GM18873 (cell line): ENCODE data around the gene FAM117B.
"Not testable (repeated sequence)": the region's sequence is repeated elsewhere in the genome, so short reads cannot be mapped to it uniquely, and the experiment has no call there.

Experiments used
- ATAC-seq: cut with Tn5 transposase; IDR thresholded peaks from one replicate; pipeline ENCODE4 v1.9.1; 2021; ENCODE audit warnings: mild to moderate bottlenecking, moderate library complexity, moderate number of reproducible peaks; ENCODE audit not compliant: unreplicated experiment, low FRiP score

Gene FAM117B

GRCh38 chr2:202693503-202693902 lies 58.7 kb downstream of the FAM117B start:
- ATAC-seq = no peak

DNA sequence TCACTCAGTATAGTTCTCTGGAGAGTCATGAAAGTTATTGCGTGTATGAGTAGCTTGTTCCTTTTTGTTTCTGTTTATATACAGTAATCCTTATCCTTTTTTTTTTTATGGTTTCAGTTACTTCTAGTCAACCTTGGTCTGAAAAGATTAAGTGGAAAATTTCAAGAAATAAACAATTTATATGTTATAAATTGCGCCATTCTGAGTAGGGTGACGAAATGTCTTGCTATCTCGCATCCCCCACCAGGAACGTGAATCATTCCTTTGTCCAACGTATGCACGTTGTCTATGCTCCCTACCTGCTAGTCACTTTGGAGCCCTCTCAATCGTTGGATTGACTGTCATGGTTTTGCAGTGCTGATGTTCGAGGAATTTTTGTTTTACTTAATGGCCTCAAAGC lies 60.4 kb downstream of the FAM117B start:
- no peak for ATAC-seq

GRCh38 chr2:202700075-202700901 lies 65.5 kb downstream of the FAM117B start:
- ATAC-seq = no peak

- ATAC-seq = no peak
These were observed 68.3 kb downstream of the FAM117B start for GRCh38 chr2:202703091-202703490.

DNA sequence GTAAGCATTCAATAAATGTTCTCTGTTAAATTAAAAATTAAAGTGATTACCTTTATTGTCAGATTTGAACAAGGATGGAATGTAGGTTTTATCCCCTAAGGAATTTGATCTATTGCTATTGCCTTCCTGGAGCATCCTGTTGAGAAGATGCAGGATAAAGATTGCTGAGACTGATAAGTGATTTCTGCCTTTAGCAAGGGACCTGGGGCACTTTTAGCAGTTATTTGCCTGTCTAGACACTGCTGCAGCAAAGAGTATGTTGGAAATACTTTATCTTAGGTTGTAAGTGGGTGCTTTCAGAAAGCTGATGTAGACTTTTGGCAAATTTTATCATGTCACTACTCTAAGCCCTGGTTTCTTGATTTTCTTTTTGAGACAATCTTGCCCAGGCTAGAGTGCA lies 69.5 kb downstream of the FAM117B start:
- no peak for ATAC-seq

DNA sequence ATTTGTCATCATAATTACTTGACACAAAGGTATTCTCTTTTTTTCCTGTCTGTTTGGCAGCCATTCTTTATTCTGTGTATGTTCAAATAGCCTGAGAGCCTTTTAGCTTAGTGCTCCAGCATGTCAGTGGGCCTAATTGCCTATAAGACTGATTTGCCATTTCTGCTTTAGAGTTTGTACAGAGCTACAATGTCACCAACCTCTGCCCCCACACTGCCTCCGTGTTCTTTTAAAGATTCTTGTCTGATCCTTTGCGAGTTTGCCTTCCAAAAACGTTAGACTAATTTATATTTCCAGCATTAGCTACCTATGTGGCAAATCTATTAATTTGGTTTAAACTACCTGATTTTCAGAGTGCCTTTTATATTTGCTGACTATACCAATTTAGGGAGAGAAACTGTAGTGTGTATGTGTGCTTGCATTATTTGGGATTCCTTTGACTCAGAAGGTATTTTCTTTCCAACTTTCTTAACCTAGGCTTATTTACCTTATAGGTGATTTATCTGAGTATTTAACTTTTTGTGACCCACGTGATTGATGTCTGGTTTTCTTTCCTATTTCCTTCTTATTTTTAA lies 70.8 kb downstream of the FAM117B start:
- no peak for ATAC-seq

DNA sequence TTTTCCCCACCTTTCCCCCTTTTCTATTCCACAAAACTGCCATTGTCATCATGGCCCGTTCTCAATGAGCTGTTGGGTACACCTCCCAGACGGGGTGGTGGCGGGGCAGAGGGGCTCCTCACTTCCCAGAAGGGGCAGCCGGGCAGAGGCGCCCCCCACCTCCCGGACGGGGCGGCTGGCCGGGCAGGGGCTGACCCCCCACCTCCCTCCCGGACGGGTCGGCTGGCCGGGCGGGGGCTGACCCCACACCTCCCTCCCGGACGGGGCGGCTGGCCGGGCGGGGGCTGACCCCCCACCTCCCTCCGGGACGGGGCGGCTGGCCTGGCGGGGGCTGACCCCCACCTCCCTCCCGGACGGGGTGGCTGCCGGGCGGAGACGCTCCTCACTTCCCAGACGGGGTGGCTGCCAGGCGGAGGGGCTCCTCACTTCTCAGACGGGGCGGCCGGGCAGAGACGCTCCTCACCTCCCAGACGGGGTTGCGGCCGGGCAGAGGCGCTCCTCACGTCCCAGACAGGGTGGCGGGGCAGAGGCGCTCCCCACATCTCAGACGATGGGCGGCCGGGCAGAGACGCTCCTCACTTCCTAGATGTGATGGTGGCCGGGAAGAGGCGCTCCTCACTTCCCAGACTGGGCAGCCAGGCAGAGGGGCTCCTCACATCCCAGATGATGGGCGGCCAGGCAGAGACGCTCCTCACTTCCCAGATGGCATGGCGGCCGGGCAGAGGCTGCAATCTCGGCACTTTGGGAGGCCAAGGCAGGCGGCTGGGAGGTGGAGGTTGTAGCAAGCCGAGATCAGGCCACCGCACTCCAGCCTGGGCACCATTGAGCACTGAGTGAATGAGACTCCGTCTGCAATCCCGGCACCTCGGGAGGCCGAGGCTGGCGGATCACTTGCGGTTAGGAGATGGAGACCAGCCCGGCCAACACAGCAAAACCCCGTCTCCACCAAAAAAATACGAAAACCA lies 80.5 kb downstream of the FAM117B start:
- ATAC-seq = not testable (repeated sequence)

DNA sequence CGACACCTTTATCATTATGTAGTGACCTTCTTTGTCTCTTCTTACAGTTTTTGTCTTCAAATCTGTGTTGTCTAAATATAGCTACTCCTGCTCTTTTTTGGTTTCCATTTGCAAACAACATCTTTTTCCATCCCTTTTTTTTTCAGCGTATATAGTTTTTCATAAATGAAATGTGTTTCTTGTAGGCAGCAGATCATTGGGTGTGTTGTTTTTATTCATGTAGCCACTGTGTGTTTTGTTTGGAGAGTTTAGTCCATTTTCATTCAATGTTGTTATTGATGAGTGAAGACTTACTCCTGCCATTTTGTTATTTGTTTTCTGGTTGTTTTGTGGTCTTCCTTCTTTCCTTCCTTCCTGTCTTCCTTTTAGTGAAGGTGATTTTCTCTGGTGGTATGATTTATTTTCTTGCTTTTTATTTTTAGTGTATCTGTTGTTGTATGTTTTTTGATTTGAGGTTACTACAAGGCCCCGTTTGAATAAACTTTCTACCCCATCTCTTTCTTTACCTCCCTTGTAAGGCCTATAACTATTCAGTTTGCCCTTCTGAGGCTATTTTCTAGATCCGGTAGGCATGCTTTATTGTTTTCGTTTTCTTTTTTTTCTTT lies 81.4 kb downstream of the FAM117B start:
- ATAC-seq = no peak

DNA sequence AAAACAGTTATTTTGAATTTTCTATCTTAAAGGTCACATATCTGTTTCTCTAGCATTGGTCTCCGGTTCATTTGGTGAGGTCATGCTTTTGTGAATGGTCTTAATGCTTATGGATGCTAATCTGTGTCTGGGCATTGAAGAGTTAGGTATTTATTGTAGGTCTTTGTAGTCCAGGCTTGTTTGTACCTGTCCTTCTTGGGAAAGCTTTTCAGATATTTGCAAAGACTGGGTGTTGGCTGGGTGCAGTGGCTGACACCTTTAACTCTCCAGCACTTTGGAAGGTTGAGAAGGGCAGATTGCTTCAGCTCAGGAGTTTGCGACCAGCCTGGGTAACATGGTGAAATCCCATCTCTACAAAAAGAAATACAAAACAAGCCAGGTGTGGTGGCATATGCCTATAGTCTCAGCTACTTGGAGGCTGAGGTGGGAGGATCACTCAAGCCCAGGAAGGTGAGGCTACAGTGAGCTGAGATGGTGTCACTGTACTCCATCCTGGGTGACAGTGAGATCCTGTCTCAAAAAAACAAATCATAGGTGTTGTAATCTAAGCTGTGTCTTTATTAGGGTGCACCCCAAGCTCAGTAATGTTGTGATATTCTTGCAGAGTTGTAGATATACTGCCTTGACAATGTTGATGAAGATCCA lies 82.3 kb downstream of the FAM117B start:
- ATAC-seq = no peak

- no peak for ATAC-seq
These were observed 83.0 kb downstream of the FAM117B start for GRCh38 chr2:202717598-202718310.

DNA sequence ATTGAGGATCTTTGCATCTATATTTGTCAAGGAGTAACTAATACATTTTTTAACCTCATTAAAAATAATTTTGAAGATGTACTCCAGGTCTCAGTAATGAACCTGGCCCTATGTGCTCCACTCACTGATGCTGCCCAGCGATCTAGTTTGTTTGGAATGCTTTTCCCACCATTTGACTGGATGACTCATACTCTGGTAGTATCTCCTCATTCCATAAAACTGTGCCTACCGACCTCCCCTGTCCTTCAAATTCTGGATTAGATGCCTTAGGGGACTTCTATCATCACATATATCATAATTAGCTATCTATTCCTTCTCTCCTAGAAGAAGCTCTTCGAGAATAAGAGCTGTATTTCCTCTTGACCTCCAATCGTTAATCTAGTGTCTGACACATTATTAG lies 83.8 kb downstream of the FAM117B start:
- no peak for ATAC-seq

- no peak for ATAC-seq
These were observed 85.5 kb downstream of the FAM117B start for GRCh38 chr2:202720226-202720625.

DNA sequence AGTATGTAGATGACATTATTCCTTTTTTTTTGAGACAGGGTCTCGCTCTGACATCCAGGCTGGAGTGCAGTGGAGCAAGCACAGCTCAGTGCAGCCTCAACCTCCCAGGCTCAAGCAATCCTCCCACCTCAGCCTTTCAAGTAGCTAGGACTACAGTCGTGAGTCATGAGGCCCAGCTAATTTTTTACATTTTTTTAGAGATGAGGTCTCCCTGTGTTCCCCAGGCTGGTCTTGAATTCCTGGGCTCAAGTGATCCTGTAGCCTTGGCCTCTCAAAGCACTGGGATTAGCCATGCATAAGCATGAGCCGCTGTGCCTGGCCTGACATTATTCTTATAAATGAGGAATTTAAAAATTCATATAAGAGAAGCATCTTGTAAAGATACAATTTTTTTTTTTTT lies 86.9 kb downstream of the FAM117B start:
- ATAC-seq = no peak

GRCh38 chr2:202723746-202724145 lies 89.0 kb downstream of the FAM117B start:
- no peak for ATAC-seq

DNA sequence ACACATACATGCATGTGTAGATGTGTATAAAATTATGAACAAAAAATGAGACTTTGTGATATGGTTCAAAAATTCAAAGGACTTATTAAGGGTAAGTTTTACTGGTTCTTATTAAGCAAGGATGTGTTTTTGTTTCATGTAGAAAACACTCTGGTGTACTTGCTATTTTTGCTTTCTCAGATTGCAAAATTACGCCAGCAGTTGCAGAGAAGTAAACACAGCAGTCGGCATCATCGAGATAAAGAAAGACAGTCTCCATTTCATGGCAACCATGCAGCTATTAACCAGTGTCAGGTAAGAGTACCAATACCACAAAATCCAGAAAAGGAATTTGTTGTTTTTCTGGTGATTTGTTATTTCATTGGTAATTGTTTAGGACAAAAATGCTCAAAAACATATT lies 91.3 kb downstream of the FAM117B start:
- no peak for ATAC-seq

DNA sequence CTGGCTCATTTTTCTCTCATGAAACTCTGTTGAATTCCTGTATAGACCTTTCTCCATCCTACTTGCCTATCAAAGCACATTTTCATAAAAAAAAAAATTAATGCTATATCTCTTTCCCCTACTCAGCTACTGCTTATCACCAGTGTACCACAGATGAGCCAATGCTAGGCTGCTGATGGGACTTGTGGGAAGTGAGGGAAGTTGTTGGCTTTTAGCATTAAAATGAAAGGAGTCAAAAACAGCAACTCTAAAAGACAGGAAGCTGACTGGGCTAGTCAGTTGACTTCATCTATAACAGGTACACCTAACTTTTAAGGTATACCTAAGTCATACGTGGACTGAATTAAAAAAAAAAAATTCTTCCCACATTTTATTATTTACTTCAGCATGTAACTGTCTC lies 102.1 kb downstream of the FAM117B start:
- no peak for ATAC-seq

DNA sequence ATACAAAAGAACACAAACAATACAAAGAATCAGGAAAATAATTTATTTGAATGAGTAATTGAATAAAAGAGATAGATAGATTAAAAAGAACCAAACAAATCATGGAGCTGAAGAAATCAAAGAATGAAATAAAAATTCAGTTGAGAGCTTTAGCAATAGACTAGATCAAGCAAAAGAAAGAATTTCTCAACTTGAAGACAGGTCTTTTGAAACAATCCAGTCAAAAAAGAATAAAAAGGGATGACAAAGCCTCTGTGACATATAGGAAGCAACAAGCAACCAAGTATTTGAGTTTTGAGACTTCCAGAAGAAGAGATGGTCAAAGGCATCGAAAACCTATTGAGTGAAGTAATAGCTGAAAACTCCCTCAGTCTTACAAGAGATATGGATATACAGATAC lies 108.8 kb downstream of the FAM117B start:
- ATAC-seq = no peak

DNA sequence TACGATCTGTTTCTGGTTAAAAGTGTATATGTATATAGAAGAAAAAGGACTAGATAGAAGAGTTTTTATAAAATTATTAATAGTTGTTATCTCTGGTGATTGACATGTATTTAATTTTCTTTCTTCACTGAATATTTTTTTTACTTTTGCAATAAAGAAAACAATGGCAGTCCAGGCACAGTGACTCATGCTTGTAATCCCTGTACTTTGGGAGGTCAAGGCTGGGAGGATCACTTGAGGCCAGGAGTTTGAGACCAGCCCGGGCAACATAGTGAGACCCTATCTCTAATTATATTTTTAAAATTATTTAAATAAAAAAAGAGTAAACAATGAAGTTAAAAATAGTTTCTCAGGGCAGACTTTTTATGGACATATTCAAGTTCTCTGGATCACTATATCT lies 114.7 kb downstream of the FAM117B start:
- ATAC-seq = no peak

DNA sequence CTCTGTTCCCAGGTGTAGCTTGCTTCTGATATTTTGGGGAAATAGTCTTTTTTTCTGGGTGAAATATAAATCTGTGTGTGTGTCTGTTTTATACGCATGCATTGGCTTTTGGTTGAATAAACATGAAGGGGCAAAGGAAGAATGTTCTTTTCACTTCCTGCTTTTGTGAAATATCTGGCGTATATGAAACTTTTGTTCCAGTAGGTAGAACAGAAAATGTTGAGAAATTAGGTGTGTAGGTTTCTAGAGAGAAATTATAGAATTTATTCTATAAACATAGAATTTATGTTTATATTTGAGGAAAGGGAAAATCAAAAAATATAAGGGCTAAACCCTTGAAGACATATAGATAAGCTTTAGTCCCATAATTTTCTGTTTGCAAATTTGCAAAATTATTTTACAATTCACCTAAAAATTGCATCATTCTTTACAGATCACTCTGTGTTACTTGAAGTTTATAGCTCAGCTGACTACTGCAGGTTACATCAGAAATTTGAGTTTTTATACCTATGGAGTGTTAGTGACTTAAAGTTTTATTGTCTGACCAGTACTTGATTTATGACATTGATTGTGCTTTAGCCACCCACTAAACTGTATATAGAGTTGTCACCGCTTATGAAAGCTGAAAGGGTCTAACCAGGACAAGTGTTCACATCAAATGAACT lies 116.1 kb downstream of the FAM117B start:
- ATAC-seq = no peak
